Ureter (tissue), 1 donor: ENCODE data around the gene TEK. TPM values are rescaled to one million over a fixed set of nuclear protein-coding genes. Genes with fewer than 3 reads are reported as not detected.

Source experiments
- DNase-seq: peaks from one replicate; pipeline ENCODE4 v3.0.0-alpha.2; 2020; ENCODE audit warnings: low spot score
- total RNA-seq: library from RNA; stranded (reverse); gene quantifications from one replicate; pipeline ENCODE4 v1.2.4, GENCODE V29; 2023
- donor health status: DM: yes; HTN: yes; CAD: no.

TEK gene
- total RNA-seq, 1 donor from 2014 or later, result 13.1 TPM

- DNase-seq, result no peak
Observed at GRCh38 chr9:27179245-27179865, 70.3 kb downstream of the TEK start.

GRCh38 chr9:27181381-27181780 is 72.4 kb downstream of the TEK start:
- no peak for DNase-seq

GRCh38 chr9:27182421-27182820 is 73.4 kb downstream of the TEK start:
- no peak for DNase-seq

- DNase-seq, result no peak
Observed at GRCh38 chr9:27183131-27183530, 74.1 kb downstream of the TEK start.

GRCh38 chr9:27183701-27184100 is 74.7 kb downstream of the TEK start:
- no peak for DNase-seq

- no peak for DNase-seq
Observed at GRCh38 chr9:27184556-27185351, 75.7 kb downstream of the TEK start.

- no peak for DNase-seq
Observed at GRCh38 chr9:27188426-27188825, 79.4 kb downstream of the TEK start.

- DNase-seq, result no peak
Observed at GRCh38 chr9:27189426-27189825, 80.4 kb downstream of the TEK start.

- DNase-seq, result no peak
Observed at GRCh38 chr9:27192291-27192960, 83.4 kb downstream of the TEK start.

GRCh38 chr9:27193886-27194285 is 84.9 kb downstream of the TEK start:
- no peak for DNase-seq

GRCh38 chr9:27194401-27195091 is 85.5 kb downstream of the TEK start:
- DNase-seq, result no peak

- DNase-seq, result no peak
Observed at GRCh38 chr9:27195191-27195590, 86.2 kb downstream of the TEK start.

GRCh38 chr9:27196383-27196782 is 87.4 kb downstream of the TEK start:
- DNase-seq, result no peak

- DNase-seq, result no peak
Observed at GRCh38 chr9:27198190-27198589, 89.2 kb downstream of the TEK start.

GRCh38 chr9:27202056-27202455 is 93.0 kb downstream of the TEK start:
- no peak for DNase-seq

- DNase-seq, result no peak
Observed at GRCh38 chr9:27203783-27204182, 94.8 kb downstream of the TEK start.

- no peak for DNase-seq
Observed at GRCh38 chr9:27204578-27204977, 95.6 kb downstream of the TEK start.

GRCh38 chr9:27205198-27205597 is 96.2 kb downstream of the TEK start:
- DNase-seq, result no peak

GRCh38 chr9:27206041-27206440 is 97.0 kb downstream of the TEK start:
- DNase-seq, result no peak

GRCh38 chr9:27209034-27209433 is 100.0 kb downstream of the TEK start:
- no peak for DNase-seq

- DNase-seq, result no peak
Observed at GRCh38 chr9:27210588-27210987, 101.6 kb downstream of the TEK start.

- DNase-seq, result no peak
Observed at GRCh38 chr9:27212191-27212590, 103.2 kb downstream of the TEK start.
